Measurements from ENCODE around the gene CAMK2B.

Gene CAMK2B

DNA sequence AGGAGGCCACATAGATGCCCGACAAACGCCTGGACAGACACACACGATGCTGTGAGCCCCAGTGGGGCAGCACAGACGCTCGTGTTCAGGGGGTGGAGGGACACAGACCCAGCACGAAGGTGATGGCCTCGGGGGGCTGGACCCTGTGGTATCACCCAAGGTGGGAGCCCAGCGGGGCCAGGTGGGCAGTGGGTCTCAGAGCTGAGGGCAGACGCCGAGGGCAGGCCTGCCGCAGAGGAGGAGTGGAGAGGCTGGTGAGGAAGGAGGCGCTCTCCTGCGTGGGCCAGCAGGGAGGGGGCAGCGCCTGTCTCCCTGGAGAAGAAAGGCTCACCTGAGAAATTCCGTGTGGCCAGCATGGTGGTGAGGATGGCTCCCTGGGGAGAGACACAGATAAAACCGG lies 85.0 kb downstream of the CAMK2B start:
- H3K9me3 Mint-ChIP-seq = no peaks in the 10 kb centered on the region
- no peak overlapping the region for H3K27ac Mint-ChIP-seq
- TF ChIP-seq, protein P1, sequence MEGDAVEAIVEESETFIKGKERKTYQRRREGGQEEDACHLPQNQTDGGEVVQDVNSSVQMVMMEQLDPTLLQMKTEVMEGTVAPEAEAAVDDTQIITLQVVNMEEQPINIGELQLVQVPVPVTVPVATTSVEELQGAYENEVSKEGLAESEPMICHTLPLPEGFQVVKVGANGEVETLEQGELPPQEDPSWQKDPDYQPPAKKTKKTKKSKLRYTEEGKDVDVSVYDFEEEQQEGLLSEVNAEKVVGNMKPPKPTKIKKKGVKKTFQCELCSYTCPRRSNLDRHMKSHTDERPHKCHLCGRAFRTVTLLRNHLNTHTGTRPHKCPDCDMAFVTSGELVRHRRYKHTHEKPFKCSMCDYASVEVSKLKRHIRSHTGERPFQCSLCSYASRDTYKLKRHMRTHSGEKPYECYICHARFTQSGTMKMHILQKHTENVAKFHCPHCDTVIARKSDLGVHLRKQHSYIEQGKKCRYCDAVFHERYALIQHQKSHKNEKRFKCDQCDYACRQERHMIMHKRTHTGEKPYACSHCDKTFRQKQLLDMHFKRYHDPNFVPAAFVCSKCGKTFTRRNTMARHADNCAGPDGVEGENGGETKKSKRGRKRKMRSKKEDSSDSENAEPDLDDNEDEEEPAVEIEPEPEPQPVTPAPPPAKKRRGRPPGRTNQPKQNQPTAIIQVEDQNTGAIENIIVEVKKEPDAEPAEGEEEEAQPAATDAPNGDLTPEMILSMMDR (IDR thresholded peaks at IDR 0.05; ENCODE audit: unreplicated experiment in 3 of 3) = no peak
- peaks cover 9% of the 10 kb centered on the region for H3K27me3 Mint-ChIP-seq (ENCODE audit: low read depth)
- no peak overlapping the region for H3K4me3 Mint-ChIP-seq
- no peaks in the 10 kb centered on the region for H3K36me3 Mint-ChIP-seq (ENCODE audit: low read depth)
- H3K4me1 Mint-ChIP-seq = no peaks in the 10 kb centered on the region

DNA sequence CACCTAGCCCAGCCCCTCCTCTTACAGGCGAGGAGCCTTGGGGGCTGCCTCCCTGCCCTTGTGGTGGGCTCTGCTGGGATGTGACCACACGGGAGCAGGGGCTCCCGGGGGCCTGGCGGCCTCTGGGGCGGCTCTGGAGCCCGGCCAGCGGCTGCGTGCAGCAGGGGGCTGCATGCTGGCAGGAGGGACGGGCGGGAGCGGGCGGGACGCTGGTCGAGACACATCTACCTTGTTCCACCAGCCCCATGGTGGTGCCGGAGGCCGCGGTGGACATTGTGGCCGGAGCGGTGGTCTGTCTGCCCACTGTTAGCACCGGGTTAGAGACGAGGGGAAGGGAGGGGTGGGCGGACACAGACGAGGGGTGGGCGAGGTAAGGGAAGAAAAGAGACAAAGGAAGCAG lies 86.0 kb downstream of the CAMK2B start:
- H3K27ac Mint-ChIP-seq = no peak overlapping the region
- H3K4me1 Mint-ChIP-seq = no peaks in the 10 kb centered on the region
- TF ChIP-seq, protein P1 (IDR thresholded peaks at IDR 0.05; ENCODE audit: unreplicated experiment in 3 of 3) = no peak
- H3K36me3 Mint-ChIP-seq (ENCODE audit: low read depth) = no peaks in the 10 kb centered on the region
- peaks cover 5% of the 10 kb centered on the region for H3K27me3 Mint-ChIP-seq (ENCODE audit: low read depth)
- H3K4me3 Mint-ChIP-seq = no peak overlapping the region
- no peaks in the 10 kb centered on the region for H3K9me3 Mint-ChIP-seq

DNA sequence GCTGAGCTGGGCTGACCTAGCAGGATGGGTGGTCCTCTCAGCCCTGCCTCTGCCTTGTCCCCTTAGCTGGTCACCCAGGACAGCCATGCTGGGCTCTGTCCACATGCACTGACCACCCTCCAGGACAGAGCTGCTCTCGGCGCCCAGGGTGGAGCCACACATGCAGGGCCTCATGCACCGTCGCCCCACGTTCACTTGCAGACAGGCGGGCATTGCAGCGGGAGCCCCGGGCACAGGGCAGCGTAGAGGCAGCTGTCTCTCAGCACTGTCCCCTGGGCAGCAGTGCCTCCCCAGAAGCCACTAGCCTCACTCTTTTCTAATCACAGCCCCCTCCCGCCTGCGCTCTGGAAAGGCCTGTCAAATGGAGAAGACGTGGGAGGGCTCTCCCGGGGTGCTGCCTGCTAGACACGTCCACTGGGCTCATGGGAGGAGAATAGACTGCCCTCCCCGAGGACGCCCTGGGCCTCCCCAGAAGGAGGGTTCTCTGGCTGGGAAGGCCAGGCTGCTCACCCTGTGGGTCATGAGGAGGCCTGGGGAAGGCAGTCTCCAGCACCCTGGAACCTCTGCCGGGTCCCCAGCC lies 87.2 kb downstream of the CAMK2B start:
- Mint-ChIP-seq H3K9me3 (no peaks in the 10 kb centered on the region), H3K27me3 (ENCODE audit: low read depth) (peaks cover 8% of the 10 kb centered on the region), H3K4me3 (no peak overlapping the region), H3K36me3 (ENCODE audit: low read depth) (no peaks in the 10 kb centered on the region), H3K4me1 (no peaks in the 10 kb centered on the region), H3K27ac (no peak overlapping the region)
- TF ChIP-seq, protein P1 (IDR thresholded peaks at IDR 0.05; ENCODE audit: unreplicated experiment in 3 of 3) = no peak

DNA sequence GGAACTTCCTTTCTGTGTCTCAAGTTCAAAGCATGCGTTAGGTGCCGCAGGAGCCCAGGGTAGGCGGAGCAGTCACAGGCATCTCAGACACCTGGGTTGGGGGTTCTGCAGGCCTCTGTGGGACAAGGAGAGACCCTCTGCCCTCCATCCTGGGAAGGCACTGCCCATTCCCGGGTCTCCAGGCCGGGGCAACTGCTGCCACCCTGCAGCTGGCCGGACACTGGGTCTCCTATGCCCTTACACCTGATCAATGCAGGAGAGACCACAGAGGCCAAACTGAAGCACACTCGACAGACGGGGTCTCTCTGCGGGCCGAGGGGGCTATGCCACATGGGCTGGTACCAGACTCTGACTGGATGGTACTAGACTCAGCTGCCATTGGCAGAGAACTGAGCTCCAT lies 87.7 kb downstream of the CAMK2B start:
- peaks cover 8% of the 10 kb centered on the region for H3K27me3 Mint-ChIP-seq (ENCODE audit: low read depth)
- H3K36me3 Mint-ChIP-seq (ENCODE audit: low read depth) = no peaks in the 10 kb centered on the region
- TF ChIP-seq, protein P1 (IDR thresholded peaks at IDR 0.05; ENCODE audit: unreplicated experiment in 3 of 3) = no peak
- H3K4me1 Mint-ChIP-seq = no peaks in the 10 kb centered on the region
- H3K4me3 Mint-ChIP-seq = no peak overlapping the region
- no peaks in the 10 kb centered on the region for H3K9me3 Mint-ChIP-seq
- H3K27ac Mint-ChIP-seq = no peak overlapping the region

DNA sequence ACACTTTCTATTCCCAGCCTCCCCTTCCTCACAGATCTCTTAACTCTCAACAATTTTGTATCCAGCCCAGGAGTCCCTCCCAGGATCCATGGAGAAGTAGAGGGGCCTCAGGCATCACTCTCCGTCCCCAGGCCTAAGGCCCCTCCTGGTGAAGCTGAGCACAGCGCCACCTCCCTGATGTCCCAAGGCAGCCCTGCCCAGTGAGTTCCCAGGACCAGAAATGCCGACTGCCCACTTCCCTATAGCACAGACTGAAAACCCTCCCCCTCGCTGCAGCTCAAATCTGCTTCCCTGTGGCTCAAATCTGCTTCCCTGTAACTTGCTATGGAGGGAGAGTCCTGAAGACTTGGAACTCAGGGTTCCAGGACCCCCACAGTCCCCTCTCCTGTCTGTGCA lies 89.1 kb downstream of the CAMK2B start:
- H3K9me3 Mint-ChIP-seq = no peaks in the 10 kb centered on the region
- H3K27ac Mint-ChIP-seq = no peak overlapping the region
- H3K27me3 Mint-ChIP-seq (ENCODE audit: low read depth) = peaks cover 8% of the 10 kb centered on the region
- TF ChIP-seq, protein P1 (IDR thresholded peaks at IDR 0.05; ENCODE audit: unreplicated experiment in 3 of 3) = no peak
- H3K36me3 Mint-ChIP-seq (ENCODE audit: low read depth) = no peaks in the 10 kb centered on the region
- H3K4me1 Mint-ChIP-seq = no peaks in the 10 kb centered on the region
- H3K4me3 Mint-ChIP-seq = no peak overlapping the region

DNA sequence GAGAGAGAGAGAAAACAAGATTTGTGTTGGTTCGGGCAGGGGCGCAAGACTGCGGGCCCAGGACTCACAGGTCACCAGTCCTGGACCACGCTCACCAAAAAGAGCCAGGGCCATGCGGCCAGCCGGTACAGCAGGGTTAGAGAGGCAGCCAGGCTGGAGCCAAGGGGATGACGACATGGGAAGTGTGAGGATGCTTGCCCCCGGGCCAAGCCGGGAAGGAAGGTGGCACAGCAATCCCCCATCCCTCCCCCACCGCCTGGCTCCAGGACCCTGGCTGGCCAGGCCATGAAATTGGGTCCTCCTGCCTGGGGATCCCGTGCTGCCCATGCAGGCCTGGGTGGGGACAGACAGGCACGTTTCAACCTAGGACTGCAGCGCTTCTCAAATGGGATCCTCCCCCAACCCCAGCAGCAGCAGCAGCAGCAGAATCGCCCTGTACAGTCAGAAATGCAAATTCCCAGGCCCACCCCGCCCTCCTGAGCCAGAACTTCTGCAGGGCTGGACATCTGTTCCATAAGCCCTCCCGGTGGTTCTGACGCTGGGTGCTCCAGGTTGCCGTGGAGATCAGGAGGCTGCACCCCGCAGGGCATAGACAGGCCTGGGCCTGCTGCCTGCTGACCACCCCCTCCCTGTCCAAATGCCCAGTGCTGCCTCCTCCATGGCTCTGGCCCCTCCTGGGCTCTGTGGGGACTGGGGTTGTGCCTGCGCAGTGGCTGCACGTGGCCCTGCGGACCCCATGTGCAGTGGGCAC lies 89.6 kb downstream of the CAMK2B start:
- TF ChIP-seq, protein P1 (IDR thresholded peaks at IDR 0.05; ENCODE audit: unreplicated experiment in 3 of 3) = no peak
- no peaks in the 10 kb centered on the region for H3K9me3 Mint-ChIP-seq
- H3K27ac Mint-ChIP-seq = no peak overlapping the region
- peaks cover 8% of the 10 kb centered on the region for H3K27me3 Mint-ChIP-seq (ENCODE audit: low read depth)
- H3K4me3 Mint-ChIP-seq = no peak overlapping the region
- no peaks in the 10 kb centered on the region for H3K36me3 Mint-ChIP-seq (ENCODE audit: low read depth)
- no peaks in the 10 kb centered on the region for H3K4me1 Mint-ChIP-seq
